Activated effector memory CD4-positive, alpha-beta T cell treated with anti-CD3 and anti-CD28 coated beads, Interleukin-2, amount 50 U/mL, for 16 hours (primary cell): ENCODE measurements around the gene SPTAN1.

Experiments used
- DNase-seq: peaks from one replicate; pipeline ENCODE4 v3.0.0-alpha.2; 2020

The SPTAN1 gene

DNA sequence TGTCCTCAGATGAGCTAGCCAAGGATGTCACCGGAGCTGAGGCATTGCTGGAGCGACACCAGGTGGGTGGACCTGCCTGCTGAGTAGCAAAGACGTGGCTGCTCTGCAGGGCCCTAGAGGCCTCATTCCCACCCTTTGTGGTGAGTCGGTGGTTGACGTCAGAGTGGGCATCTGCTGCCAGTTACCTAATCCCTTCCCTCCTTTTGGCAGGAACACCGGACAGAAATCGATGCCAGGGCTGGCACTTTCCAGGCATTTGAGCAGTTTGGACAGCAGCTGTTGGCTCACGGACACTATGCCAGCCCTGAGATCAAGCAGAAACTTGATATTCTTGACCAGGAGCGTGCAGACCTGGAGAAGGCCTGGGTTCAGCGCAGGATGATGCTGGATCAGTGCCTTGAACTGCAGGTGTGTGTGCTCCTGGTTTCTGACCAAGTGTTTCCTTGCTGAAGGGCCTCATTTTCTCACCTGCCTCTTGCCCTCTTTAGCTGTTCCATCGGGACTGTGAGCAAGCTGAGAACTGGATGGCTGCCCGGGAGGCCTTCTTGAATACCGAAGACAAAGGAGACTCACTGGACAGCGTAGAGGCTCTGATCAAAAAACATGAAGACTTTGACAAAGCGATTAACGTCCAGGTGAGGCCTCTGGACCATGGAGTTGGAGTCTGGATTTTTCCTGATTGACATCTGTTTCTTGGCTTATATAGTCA lies 55.4 kb downstream of the SPTAN1 start:
- no peak for DNase-seq

DNA sequence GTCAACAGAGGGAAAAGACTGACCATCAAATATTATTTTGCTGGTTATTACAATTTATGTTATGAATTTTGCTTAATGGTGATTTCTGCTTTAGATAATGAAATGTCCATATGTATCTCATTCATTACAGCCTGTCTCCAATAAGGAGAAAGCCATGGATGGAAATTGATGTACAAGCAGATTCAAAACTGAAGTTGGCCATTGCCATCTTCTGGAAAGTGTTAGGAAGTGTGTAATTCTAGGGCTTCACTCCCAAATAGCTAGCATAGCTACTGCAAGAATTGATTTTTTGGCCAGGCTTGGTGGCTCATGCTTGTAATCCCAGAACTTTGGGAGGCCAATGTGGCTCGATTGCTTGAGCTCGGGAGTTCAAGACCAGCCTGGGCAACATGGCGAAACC lies 58.5 kb downstream of the SPTAN1 start:
- DNase-seq, result no peak

DNA sequence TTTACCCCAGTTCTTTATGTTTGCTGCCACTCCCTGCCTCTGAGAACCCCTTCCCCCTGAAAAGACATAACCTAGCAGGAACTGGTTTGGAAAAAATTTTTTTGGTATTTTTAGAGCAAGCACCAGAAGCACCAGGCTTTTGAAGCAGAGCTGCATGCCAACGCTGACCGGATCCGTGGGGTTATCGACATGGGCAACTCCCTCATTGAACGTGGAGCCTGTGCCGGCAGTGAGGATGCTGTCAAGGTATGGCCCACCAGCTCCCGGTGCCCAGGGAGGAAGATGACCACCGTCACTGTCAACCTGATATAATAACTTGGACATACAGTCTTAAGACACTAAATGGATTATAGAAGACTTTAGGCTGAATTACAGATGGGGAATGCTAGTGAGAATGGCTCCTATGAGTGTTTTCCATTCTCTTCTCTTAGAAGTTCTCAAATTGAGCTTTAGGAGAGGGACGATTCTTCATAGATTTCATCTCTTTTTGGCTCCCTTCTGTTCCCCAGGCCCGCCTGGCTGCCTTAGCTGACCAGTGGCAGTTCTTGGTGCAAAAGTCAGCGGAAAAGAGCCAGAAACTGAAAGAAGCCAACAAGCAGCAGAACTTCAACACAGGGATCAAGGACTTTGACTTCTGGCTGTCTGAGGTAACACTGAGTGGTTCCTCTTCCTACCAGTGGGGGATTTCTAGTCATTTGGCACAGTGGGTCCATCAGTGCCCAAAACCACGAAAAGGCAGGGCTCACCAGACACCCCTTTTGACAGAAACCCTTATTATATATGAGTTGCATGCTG lies 59.4 kb downstream of the SPTAN1 start:
- no peak for DNase-seq

DNA sequence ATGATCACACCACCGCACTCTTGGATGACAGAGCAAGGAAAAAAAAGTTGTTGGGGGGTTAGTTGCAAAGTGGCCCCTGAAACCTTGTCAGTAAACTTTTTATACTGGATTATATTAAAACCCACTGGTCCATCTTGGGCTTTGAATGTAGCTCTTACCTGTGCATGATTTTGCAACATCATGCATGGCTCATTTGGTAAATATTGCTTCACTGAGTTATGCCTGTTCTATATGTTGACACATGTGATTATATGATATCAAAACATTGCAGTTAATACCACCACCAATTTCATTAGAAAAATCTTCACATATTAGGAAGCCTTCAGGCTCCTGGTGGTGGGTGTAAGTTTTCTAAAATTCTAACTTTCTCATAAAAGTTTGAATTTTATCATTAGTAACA lies 62.3 kb downstream of the SPTAN1 start:
- no peak for DNase-seq

DNA sequence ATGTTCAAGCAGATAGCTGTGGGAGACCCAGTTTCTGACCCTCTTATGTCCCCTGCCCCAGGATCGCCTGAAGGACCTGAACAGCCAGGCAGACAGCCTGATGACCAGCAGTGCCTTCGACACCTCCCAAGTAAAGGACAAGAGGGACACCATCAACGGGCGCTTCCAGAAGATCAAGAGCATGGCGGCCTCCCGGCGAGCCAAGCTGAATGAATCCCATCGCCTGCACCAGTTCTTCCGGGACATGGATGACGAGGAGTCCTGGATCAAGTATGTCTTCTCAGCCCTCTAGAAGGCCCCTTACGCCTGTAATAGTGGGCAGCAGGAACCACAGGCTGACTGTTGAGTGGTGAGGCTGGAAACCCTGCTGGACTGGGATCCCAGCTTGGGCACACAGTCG lies 63.2 kb downstream of the SPTAN1 start:
- no peak for DNase-seq

DNA sequence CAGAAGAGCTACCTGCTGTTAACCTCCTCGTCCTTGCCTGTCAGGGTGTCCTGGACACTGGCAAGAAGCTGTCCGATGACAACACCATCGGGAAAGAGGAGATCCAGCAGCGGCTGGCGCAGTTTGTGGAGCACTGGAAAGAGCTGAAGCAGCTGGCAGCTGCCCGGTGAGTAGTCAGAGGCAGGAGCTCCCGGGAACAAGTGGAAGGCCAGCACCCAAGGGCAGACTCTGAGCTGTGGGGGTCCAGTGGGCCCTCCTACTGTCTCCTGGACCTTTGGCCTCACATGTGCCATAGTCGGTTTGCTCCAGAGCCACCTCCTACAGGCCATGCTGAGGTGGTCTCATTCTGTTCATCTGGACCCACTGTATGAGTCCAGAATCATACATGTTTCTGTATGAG lies 65.6 kb downstream of the SPTAN1 start:
- DNase-seq, result no peak

DNA sequence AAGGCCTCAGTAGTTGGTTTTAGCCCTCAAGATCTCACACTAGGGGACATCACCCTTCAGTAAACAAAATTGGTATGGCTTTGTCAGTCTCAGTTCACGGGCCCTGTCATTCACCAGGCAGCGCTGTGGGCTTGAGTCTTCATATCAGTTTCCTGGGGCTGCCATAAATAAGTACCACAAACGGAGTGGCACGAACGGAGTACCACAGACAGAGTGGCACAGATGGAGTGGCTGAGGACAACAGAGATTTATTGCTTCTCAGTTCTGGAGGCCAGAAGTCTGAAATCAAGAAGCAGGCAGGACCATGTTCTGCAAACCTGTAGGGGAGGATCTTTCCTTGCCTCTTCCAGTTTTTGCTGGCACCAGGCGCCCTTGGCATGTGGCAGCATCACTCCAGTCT lies 66.7 kb downstream of the SPTAN1 start:
- no peak for DNase-seq

DNA sequence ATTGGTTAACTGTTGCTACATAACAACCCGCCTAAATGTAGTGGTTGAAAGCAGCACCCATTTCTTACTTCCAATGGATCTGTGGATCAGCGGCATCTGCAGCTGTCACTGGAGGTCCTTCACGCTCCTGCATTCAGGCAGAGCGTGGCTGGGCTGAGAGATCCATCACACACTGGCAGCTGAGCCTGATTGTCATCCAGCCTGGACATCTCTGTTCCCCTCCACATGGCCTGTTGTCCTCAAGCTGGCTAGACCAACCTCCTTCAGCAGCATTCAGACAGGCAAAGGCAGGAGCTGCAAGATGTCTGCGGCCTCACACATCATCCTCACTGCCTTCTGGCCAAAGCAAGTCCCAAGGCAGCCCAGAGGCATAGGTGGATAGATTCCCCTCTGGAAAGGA lies 67.4 kb downstream of the SPTAN1 start:
- no peak for DNase-seq

DNA sequence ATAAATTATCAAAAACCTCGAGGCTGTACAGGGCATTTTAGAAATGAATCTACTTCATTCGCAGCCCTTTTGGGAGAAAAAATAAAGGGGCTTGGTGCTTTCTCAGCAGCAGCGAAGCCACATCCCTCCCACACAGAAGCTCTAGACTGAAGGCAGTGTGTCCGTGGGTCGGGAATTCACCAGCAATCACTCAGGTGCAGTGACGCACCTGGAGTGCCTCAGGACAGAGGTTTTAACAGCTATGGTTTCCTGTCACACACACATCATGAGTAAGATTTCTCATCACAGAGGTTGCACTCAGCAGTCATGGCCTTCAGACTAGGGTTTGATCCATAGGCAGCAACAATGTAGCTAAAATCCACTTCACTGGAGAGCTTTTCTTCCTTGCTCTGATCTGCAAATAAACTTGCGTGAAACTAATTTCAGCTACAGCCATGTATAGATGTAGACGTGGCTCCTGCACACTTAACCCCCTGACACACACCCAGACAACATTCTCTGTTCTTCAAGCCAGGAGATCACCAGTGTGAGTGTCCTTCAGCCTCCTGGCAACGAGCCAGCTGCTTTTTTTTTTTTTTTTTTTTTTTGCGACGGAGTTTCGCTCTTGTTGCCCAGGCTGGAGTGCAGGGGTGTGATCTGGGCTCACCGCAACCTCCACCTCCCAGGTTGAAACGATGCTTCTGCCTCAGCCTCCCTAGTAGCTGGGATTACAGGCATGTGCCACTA lies 69.5 kb downstream of the SPTAN1 start:
- no peak for DNase-seq

DNA sequence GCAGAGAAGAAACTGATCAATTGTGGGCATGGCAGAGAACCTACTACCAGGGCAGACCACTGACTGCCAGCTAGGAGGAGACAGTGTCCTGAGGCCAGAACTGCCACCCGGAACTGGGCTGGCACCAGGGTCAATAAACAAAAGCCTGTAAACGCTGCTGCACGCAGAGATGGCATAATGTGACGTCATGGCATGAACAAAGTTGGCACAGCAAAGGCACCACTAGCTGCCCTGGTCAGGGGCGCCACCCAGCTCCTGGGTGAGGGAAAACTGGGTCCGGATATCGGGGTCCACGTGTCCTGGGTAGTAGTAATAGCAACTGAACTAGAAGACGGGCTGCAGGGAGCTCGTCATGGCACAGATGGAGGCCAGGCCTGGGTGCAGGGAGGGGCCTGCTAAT lies 72.2 kb downstream of the SPTAN1 start:
- DNase-seq, result no peak

DNA sequence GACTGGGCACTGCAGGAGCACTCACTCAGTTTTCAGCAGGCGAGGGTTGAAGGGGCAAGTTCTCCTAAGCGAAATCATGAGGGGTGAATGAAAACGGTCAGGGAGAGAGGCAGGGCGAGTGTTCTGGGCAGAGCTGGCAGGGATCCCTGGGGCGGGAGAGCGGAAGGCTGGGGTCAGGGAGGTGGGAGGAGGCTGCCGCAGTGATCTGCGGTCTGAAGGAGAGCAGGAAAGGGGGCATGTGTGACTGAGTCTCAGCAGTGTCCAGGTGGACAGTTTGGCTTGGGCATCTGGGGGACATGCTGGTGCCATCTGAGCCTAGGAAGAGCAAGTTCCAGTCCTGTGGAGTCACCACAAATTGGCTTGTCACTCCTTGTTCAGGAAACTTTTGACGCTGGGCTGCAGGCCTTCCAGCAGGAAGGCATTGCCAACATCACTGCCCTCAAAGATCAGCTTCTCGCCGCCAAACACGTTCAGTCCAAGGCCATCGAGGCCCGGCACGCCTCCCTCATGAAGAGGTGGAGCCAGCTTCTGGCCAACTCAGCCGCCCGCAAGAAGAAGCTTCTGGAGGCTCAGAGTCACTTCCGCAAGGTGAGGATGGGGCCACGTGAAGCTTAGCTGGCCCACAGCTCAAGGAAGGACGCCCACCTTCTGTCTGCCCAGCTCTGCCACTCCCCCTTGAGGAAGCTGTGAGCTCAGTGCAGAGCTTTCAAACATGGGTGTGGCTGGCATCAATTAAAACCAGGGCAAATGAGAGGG lies 73.2 kb downstream of the SPTAN1 start:
- no peak for DNase-seq

DNA sequence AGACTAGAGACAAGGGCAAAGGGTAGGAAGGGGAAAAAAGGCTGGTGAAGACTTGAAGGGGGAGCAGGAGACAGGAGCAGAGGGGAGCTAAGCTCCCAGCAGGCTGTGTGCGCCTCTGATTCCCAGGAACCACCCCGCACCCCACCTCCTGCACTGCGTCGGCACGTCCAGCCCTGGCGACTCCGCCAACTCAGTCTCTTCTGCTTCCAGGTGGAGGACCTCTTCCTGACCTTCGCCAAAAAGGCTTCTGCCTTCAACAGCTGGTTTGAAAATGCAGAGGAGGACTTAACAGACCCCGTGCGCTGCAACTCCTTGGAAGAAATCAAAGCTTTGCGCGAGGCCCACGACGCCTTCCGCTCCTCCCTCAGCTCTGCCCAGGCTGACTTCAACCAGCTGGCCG lies 73.8 kb downstream of the SPTAN1 start:
- DNase-seq, result no peak

DNA sequence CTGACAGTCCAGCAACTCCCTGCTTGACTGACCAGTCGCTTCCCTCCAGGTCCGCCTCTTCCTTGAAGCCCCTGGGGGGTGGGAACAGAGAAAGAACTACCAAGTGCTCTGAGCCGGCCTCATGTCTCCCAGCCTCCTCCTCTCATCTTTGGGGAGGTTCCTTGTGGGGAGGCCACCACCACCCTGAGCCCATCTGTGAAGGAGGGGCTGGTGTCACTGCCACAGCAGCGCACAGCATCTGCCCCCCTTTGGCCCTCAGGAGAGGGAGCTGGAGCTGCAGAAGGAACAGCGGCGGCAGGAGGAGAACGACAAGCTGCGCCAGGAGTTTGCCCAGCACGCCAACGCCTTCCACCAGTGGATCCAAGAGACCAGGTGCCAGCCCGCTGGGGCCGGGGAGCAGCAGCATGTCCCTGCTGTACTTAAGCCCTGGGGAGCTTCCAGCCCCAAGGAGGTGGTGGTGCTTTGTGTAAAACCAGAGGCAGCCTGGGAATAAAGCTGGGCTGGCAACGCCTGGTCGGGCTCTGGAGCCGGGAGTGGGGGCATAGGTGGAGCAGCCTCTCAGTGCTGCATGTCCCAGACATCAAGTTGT lies 74.8 kb downstream of the SPTAN1 start:
- no peak for DNase-seq

DNA sequence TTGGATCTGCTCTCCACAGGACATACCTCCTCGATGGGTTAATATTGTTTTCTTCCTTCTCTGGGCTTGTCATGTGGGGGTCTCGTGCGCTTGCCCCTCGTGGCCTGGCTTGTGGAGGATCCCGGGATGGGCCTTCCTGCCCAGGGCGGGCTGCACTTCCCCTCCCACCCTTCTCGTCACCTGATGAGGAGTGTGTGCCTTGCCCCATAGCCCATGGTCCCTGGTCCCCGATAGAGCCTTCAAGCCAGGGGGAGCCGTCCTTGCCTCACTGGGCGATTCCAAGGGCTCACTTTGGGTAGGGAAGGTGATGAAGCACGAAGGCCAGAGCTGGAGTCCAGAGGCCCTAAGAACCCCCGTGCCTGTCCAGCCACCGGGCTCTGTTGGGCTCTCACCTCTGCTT lies 75.5 kb downstream of the SPTAN1 start:
- DNase-seq, result no peak

DNA sequence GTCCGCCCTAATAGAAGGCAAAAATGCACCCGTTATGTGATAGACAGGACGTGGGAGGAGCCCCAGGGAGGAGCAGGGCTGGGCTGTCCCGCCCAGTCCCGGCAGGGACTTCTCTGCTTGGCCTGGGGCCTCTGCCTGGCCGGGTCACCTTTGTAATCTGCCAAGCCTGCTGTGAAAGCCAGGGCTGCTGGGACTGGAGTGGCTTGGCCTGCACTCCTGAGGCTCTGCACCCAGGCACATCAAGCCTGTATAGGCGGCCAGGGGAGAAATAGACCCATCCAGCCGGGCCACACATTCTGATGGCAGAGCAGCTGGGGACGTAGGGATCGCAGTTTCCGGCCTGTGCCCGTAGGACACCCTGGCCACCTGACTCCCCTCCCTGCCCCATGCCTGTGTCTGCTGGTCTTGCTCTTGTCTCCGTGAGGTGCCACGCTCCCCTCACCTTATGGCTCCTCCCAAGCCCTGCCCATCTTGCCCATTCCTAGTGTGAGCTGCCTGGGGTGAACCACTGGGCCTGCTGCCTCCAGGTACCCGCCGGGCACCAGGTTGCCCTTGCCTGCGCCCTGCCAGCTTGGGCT lies 76.2 kb downstream of the SPTAN1 start:
- no peak for DNase-seq

DNA sequence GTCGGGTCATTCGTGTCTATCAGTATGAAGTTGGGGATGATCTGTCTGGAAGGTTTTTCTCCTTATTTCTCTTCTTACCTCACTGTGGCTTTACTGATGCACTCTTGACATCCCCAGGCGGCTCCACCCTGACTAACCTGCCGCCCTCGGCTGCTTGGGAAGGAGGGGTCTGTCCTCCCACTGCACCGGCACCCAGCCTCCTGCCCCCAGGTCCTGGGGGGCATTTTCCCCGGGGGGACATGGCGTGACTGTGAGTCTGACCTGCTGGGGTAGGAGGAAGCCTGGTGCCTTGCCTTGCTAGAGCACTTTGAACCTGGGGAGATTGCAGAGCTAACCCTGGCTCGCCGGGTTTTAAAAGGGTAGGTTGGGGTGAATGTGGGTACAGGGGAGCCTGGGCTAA lies 76.7 kb downstream of the SPTAN1 start:
- DNase-seq, result no peak

DNA sequence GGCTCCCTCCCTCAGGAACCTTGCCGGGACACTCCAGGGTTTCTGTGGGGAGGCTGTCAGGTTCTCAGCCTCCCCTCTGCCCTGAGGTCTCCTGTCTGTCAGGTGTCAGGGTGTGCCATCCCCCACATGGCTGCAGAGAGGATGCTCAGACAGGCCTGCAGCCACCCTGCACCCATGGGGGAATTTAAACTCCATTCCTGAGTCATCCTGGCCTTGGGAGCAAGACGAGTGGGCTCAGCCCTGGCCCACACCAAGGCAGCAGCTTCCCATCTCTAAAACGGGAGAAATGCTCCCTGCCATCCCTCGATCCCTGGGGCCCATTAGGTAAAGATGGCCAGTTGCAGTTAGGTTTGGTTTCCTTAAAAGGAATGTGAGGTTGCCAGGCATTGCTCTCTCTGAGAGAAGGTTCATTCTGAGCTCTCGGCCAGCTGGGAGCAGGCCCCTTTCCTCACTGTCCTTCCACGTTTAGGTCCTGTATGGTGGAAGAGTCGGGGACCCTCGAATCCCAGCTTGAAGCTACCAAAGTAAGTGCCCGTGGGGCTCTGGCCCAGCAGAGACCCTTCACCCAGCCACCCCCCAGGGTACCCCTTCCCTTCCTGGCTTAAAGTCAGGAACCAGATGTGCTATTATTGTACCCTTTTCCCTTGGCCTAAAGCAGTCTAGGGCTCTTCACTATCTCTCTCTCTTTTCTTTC lies 77.6 kb downstream of the SPTAN1 start:
- no peak for DNase-seq

DNA sequence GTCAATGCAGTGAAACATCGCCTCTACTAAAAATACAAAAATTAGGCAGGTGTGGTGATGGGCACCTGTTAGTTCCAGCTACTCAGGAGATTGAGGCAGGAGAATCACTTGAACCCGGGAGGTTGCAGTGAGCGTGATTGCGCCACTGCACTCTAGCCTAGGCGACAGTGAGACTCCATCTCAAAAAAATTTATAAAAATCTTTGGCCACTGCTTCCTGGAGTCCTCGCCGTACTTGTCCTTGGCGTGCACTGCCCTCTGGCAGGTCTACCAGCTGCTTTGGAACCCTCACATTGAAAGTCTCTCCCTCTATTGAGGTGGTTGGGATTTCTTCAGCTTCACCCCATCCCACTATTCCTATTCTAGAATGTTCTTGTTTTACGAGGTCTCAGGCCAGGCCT lies 79.2 kb downstream of the SPTAN1 start:
- DNase-seq, result no peak

DNA sequence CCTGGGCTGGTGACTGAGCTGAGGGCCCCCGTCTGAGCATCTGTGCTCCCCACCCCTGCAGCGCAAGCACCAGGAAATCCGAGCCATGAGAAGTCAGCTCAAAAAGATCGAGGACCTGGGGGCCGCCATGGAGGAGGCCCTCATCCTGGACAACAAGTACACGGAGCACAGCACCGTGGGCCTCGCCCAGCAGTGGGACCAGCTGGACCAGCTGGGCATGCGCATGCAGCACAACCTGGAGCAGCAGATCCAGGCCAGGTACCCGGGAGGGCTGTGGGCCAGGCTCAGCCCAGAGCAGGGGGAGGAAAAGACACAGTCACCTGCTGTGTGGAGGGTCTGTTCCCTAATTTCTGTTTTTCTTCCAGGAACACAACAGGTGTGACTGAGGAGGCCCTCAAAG lies 79.7 kb downstream of the SPTAN1 start:
- no peak for DNase-seq

DNA sequence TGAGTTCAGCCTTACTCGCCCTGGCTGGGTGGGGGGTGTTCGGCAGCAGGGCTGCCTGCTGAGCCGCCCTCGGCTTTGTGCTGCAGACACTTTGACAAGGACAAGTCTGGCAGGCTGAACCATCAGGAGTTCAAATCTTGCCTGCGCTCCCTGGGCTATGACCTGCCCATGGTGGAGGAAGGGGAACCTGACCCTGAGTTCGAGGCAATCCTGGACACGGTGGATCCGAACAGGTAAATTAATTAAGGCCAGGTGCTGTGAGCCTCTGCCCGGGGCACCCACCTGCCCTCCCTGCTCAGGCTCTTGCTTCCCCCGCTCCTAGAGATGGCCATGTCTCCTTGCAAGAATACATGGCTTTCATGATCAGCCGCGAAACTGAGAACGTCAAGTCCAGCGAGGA lies 80.1 kb downstream of the SPTAN1 start:
- no peak for DNase-seq

DNA sequence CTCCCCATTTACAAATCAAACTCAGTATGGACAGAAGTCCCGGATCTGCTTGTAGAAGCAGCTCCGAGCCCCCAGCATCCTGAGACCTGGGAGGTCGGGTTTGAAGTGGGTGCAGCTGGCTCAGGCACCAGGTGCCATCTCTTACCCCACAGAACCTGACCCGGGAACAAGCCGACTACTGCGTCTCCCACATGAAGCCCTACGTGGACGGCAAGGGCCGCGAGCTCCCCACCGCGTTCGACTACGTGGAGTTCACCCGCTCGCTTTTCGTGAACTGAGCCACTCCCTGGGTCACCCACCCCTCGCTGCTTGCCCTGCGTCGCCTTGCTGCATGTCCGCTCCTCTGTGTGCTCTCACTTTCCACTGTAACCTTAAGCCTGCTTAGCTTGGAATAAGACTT lies 80.7 kb downstream of the SPTAN1 start:
- DNase-seq, result no peak

DNA sequence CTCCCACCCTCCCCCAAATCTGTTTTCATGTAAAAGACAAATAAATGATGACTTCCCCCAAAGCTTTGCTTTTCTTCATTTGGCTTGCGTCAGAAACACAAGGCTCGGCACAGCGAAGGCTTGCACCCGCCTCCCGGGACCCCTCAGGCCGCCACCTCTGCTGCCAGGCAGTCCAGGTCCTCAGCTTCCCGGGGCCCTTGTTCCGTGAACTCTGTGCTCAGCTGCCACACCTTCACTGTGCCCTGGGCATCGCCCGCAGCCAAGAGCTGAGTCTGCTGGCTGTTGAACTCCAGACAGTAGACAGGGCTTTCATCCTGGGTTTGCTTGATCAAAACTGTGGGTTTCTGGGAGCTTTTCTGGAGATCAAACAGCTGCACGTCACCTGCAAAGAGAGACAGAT lies 81.2 kb downstream of the SPTAN1 start:
- no peak for DNase-seq
